HEK293T (cell line): ENCODE results near the gene P2RY2.

Source experiments
- CTBP1 ChIP-seq: fragments of 450-650 bp; IDR thresholded peaks from 2 replicates; pipeline ENCODE4 v1.6.1; 2016; ENCODE audit warnings: borderline replicate concordance
- L3MBTL2 ChIP-seq: fragments of 450-650 bp; conservative IDR thresholded peaks from 2 replicates; pipeline ENCODE4 v1.6.1; 2016; ENCODE audit warnings: mild to moderate bottlenecking
- SUZ12 ChIP-seq: fragments of 450-650 bp; IDR thresholded peaks from 2 replicates; pipeline ENCODE4 v1.6.1; 2016; ENCODE audit warnings: mild to moderate bottlenecking
- TF ChIP-seq, protein P1 (sequence below): fragments of 450-650 bp; IDR thresholded peaks from 2 replicates; pipeline ENCODE4 v1.6.1; 2016

DNA sequence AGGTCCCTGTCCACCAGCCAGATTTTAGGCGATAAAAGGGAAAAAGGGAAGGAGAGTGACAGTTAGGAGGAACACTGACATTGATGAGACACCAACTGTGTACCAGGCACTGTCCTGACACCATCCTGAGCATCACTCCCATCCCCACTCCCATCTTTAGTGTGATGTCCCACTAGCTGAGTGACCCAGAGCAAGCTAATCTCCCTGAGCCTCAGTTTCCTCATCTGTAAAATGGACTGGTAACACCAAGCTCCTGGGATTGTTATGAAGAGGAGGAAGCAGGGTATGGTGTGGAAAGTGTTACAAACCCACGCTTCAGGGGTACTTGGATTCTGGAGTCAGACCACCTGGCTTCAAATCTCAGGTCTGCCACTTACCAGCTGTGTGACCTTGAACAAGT lies 45.6 kb downstream of the P2RY2 start:
- TF ChIP-seq, protein P1, sequence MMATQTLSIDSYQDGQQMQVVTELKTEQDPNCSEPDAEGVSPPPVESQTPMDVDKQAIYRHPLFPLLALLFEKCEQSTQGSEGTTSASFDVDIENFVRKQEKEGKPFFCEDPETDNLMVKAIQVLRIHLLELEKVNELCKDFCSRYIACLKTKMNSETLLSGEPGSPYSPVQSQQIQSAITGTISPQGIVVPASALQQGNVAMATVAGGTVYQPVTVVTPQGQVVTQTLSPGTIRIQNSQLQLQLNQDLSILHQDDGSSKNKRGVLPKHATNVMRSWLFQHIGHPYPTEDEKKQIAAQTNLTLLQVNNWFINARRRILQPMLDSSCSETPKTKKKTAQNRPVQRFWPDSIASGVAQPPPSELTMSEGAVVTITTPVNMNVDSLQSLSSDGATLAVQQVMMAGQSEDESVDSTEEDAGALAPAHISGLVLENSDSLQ = no peak
- TF ChIP-seq L3MBTL2 (no peak), SUZ12 (no peak), CTBP1 (no peak)
